ENCODE results near the gene PTGES3.

- TF ChIP-seq CTCF (IDR thresholded peaks at IDR 0.05) (no peak), POLR2AphosphoS5 (IDR thresholded peaks at IDR 0.05) (no peak), POLR2A (IDR thresholded peaks at IDR 0.05) (no peak), EP300 (IDR thresholded peaks at IDR 0.05) (no peak)
These were observed 11.1 kb upstream of the PTGES3 start for GRCh38 chr12:56699020-56699661.
